ENCODE data around the gene ORM2.

The ORM2 gene

GRCh38 chr9:114291886-114292590 lies 37.6 kb upstream of the ORM2 start:
- no peak for DNase-seq (ENCODE audit: low read depth in 2 of 3, low spot score in 2 of 3)

GRCh38 chr9:114294664-114295063 lies 35.0 kb upstream of the ORM2 start:
- DNase-seq (ENCODE audit: low read depth in 2 of 3, low spot score in 2 of 3): no peak

- DNase-seq (ENCODE audit: low read depth in 2 of 3, low spot score in 2 of 3): no peak
Observed at GRCh38 chr9:114296338-114296737, 33.3 kb upstream of the ORM2 start.

GRCh38 chr9:114299286-114300152 lies 30.1 kb upstream of the ORM2 start:
- no peak for DNase-seq (ENCODE audit: low read depth in 2 of 3, low spot score in 2 of 3)

DNA sequence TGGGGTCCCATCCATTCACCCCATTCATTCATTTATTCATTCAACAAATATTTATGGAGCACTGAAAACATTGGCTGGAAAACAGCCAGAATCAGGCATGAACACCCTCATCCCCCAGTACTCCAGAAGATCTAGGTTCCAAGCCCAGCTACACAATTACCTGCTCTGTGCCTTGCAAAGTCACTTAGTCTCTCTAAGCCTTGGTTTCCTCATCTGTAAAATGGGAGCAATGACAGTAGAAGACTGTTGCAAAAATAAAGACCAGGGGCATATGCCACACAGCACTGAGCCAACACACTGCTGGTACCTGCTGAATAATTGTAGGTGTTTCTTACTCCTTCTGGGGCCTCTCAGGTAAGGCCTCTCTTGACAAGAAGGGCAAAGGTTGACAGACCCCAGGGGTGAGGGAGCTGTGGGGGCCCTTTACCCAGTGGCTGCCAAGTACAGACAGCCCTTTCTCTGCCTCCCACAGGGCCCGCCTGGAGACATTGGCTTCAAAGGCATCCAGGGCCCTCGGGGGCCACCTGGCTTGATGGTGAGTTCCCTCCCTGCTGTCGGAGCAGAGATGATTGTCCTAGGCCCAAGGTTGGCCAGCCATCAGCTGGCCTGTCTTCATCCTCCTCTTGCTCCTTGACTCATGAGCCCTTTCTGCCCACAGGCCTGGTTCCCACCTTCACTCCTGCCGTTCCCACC lies 29.4 kb upstream of the ORM2 start:
- no peak for DNase-seq (ENCODE audit: low read depth in 2 of 3, low spot score in 2 of 3)

- no peak for DNase-seq (ENCODE audit: low read depth in 2 of 3, low spot score in 2 of 3)
Observed at GRCh38 chr9:114300846-114301797, 28.5 kb upstream of the ORM2 start.

GRCh38 chr9:114301798-114302565 lies 27.7 kb upstream of the ORM2 start:
- DNase-seq (ENCODE audit: low read depth in 2 of 3, low spot score in 2 of 3): no peak

GRCh38 chr9:114302727-114303126 lies 26.9 kb upstream of the ORM2 start:
- no peak for DNase-seq (ENCODE audit: low read depth in 2 of 3, low spot score in 2 of 3)

GRCh38 chr9:114303571-114303970 lies 26.1 kb upstream of the ORM2 start:
- no peak for DNase-seq (ENCODE audit: low read depth in 2 of 3, low spot score in 2 of 3)

DNA sequence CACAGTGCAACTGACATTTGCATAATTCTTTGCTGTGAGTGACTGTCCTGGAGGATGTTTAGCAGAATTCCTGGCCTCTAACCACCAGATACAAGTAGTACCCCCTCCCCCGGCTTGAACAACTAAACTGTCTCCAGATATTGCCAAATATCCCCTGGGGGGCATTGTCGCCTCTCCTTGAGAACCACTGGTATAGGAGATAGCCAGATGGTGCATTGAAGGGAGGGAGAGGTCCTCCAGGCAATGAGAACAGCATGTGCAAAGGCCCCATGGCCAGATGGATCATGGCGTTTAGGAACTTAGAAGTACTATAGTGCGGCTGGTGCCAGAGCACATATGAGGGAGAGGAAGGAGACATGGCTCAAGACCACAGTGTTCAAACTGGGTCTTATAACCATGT lies 25.7 kb upstream of the ORM2 start:
- no peak for DNase-seq (ENCODE audit: low read depth in 2 of 3, low spot score in 2 of 3)

GRCh38 chr9:114304416-114305188 lies 25.1 kb upstream of the ORM2 start:
- no peak for DNase-seq (ENCODE audit: low read depth in 2 of 3, low spot score in 2 of 3)

DNA sequence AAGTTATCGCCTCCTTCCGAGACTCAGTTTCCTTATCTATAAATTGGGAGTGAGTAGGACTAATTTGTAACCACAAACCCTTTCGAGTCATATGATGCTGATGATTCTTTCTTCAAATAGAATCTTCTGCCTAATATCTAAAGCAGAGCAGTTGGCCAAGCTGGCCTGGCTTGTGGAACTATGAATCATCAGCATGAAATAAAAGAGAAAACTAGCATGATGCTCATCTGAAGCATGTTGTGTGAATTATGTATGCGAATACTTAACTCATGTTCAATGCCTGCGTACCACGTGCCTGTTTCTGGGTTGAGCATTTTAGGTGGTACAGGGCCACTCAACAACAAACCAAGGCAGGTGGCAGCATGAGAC lies 21.8 kb upstream of the ORM2 start:
- no peak for DNase-seq (ENCODE audit: low read depth in 2 of 3, low spot score in 2 of 3)

- DNase-seq (ENCODE audit: low read depth in 2 of 3, low spot score in 2 of 3): no peak
Observed at GRCh38 chr9:114308361-114308950, 21.2 kb upstream of the ORM2 start.

DNA sequence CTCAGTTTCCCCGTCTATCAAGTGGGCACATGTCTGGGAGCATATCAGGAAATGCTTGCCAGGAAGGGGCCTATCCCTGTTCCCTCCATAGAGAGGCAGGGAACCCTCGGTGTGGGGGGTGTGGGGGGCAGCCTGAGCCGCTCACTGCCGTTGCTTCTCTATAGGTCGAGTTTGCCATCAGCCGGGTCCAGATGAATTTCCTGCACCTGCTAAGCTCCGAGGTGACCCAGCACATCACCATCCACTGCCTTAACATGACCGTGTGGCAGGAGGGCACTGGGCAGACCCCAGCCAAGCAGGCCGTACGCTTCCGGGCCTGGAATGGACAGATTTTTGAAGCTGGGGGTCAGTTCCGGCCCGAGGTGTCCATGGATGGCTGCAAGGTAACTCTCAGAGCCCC lies 20.6 kb upstream of the ORM2 start:
- no peak for DNase-seq (ENCODE audit: low read depth in 2 of 3, low spot score in 2 of 3)

DNA sequence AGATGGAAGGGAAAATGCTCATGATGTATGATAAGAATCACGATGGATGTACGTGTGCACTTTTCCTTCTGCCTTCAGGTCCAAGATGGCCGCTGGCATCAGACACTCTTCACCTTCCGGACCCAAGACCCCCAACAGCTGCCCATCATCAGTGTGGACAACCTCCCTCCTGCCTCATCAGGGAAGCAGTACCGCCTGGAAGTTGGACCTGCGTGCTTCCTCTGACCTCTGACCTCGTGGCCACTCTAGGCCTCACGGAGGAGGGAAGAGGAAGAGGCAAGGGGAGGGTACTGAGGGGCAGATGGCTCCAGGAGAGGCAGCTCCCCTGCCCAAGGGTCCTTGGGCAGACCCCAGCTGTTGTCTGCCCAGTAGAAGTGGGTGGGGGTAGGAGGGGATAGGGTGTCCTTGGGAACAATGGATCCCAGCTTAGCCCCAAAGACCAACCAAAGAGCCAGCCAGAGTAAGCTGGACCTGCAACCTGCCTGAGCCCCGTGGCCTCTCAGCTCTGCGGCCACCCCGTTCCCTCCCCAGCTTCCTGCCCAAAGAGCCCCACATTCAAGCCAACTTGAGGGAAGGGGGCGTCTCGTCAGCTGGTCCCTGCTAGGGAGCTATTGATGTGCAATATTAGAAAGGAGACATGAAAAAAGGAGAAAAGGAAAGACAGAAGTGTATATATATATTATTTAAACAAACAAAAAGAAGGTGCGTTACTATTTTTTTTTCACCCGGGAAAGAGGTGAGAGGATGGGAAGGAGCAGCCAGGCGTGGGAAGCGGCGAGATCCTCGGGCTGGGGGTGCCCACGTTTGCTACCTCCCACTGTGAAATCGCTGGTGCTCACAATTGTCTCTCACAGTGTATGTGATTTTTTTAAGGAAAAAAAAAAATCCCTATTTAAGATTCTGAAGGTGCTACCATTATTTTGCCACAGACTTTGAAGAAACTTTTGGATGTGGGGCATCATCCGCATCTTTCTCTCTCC lies 18.9 kb upstream of the ORM2 start:
- no peak for DNase-seq (ENCODE audit: low read depth in 2 of 3, low spot score in 2 of 3)

DNA sequence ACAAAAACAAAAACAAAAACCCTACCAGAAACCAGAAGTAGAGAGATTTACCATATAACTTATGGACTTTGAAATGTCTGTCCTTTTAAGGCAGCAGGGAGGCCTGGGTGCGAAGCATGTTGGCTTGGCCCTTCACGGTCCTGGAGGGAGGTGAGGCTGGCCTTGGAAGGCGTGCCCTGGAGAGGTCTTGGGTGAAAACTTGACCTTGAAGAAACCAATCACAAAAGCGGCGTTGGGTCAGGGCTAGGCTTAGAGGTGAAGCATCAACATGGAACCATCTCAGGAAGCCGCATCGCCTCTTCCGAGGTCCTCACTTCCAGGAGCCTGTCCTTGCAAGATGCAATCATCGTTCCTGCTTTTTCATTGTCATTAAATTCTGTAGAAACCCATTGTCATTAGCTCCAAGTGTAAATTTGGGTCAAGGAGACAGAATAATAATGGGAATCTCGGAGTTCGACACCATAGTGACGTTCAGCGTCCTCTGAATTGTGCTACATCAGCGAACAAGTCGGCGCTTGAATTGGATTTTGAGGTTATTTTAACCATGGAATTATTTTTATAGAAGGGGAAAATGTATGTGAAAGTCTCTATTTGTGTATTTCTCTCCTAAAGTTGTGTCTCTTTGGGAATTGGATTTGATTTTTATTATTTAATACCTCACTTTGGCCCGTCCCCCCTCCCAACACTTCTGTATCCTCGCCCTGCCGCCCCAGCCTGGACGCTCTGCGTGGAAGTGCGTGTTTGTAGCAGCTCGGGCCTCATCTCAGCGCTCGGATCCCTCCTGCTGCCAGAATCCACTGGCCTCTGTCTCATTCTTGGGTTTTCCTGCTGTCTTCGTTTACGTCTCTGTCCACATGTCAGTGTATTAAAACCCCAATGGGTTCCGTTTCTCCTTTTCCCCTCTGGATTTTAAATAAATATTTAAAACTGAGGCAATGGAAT lies 17.8 kb upstream of the ORM2 start:
- no peak for DNase-seq (ENCODE audit: low read depth in 2 of 3, low spot score in 2 of 3)

GRCh38 chr9:114312513-114312875 lies 17.2 kb upstream of the ORM2 start:
- no peak for DNase-seq (ENCODE audit: low read depth in 2 of 3, low spot score in 2 of 3)
